SU-DHL-6 (cell line): ENCODE measurements around the gene CFAP100.

ENCODE experiments used
- CTCF ChIP-seq: fragments of 200-600 bp; sonication (generic); IDR thresholded peaks from one replicate; pipeline ENCODE4 v1.5.1; 2017; ENCODE audit warnings: antibody characterized with exemption, mild to moderate bottlenecking, low read length, moderate library complexity; ENCODE audit not compliant: insufficient read depth, poor library complexity, severe bottlenecking
- EZH2phosphoT487 ChIP-seq: fragments of 200-600 bp; sonication (generic), shearing (Covaris generic); conservative IDR thresholded peaks from 2 replicates; pipeline ENCODE4 v1.6.1; 2018; ENCODE audit warnings: mild to moderate bottlenecking, antibody characterized with exemption, low read length, moderate library complexity, mixed read lengths

DNA sequence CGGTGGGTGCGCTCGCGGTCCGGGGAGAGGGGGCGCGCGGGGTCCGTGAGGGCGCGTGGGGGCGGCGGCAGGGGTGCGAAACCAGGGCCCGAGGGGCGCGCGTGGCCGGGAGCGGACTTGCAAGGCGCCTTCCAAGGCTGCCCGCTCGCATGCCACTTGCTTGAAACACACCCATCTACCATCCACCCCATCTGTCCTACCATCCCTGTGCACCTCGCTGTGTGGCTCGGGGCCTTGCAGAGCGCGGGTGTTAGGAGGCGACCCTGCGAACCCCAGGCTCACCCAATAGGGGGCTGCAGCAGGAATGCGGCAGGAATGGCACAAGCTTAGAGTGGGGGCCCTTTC, 240 bp downstream of the CFAP100 start:
- TF ChIP-seq CTCF (no peak), EZH2phosphoT487 (no peak)
